SK-N-SH (cell line): ENCODE measurements around the gene BCAR3. TPM values are rescaled to one million over a fixed set of nuclear protein-coding genes. Genes with fewer than 3 reads are reported as not detected.

Experiments used
- CTCF ChIA-PET: fragments of 300-600, 350-600 bp; formaldehyde crosslinking; extraction: SDS; loops from one replicate; lab custom pipeline; 2021; lab: Yijun Ruan, JAX
- POLR2A ChIA-PET: fragments of 350-600 bp; sonication (Branson Sonifier 250); formaldehyde crosslinking; extraction: SDS; loops from one replicate; lab custom pipeline; 2020; ENCODE audit warnings: antibody characterized with exemption, inconsistent platforms; lab: Yijun Ruan, JAX
- DNase-seq: peaks from one replicate; pipeline ENCODE4 v3.0.0; 2012
- H2AFZ ChIP-seq: fragments of 200-600 bp; sonication (generic); 2 replicates; pipeline ENCODE4 v1.8.1; 2016; ENCODE audit warnings: antibody characterized with exemption, mild to moderate bottlenecking, low read depth
- H3F3A ChIP-seq: fragments of 200-600 bp; sonication (generic); replicated peaks from 2 replicates; pipeline ENCODE3; 2016; ENCODE audit warnings: antibody characterized with exemption, mild to moderate bottlenecking; ENCODE audit not compliant: insufficient read depth
- H3K27ac ChIP-seq, 2 experiments: fragments of 200-500 bp in 1 of 2; fragments of 200-600 bp in 1 of 2; sonication (Bioruptor generic) in 1 of 2; sonication (generic), shearing (Covaris generic) in 1 of 2; 2 replicates each; pipeline versions ENCODE4 v1.5.1 to v1.6.1; 2014 to 2016; ENCODE audit warnings: low read depth in 2 of 2, inconsistent platforms in 1 of 2, low read length in 1 of 2, mild to moderate bottlenecking in 1 of 2, mixed read lengths in 1 of 2
- H3K27me3 ChIP-seq: fragments of 200-600 bp; sonication (generic), shearing (Covaris generic); 2 replicates; pipeline ENCODE4 v1.6.1; 2016; ENCODE audit warnings: mixed run types; ENCODE audit not compliant: insufficient read depth
- H3K36me3 ChIP-seq, 2 experiments: fragments of 200-500 bp in 1 of 2; fragments of 200-600 bp in 1 of 2; sonication (Bioruptor generic) in 1 of 2; sonication (generic) in 1 of 2; replicated peaks in 1 of 2; 2 replicates each; pipeline versions ENCODE3 to v1.5.1; 2014 to 2016; ENCODE audit warnings: low read length in 1 of 2, mild to moderate bottlenecking in 1 of 2; ENCODE audit not compliant: insufficient read depth in 2 of 2, control insufficient read depth in 1 of 2
- H3K4me1 ChIP-seq, 2 experiments: fragments of 200-500 bp in 1 of 2; fragments of 200-600 bp in 1 of 2; sonication (Bioruptor generic) in 1 of 2; sonication (generic), shearing (Covaris generic) in 1 of 2; 2 replicates each; pipeline versions ENCODE4 v1.5.1 to v1.6.1; 2014 to 2016; ENCODE audit warnings: low read depth in 1 of 2, low read length in 1 of 2, mixed run types in 1 of 2; ENCODE audit not compliant: insufficient read depth in 2 of 2, control insufficient read depth in 1 of 2
- H3K4me2 ChIP-seq: fragments of 200-600 bp; sonication (generic), shearing (Covaris generic); 2 replicates; pipeline ENCODE4 v1.6.1; 2017; ENCODE audit warnings: mixed run types
- H3K4me3 ChIP-seq, 2 experiments: fragments of 200-500 bp in 1 of 2; fragments of 200-600 bp in 1 of 2; sonication (Bioruptor generic) in 1 of 2; sonication (generic), shearing (Covaris generic) in 1 of 2; 2 replicates each; pipeline versions ENCODE4 v1.5.1 to v1.8.1; 2014 to 2016; ENCODE audit warnings: low read depth in 2 of 2, inconsistent platforms in 1 of 2, low read length in 1 of 2, mild to moderate bottlenecking in 1 of 2, mixed read lengths in 1 of 2, moderate library complexity in 1 of 2
- H3K79me2 ChIP-seq: fragments of 200-600 bp; sonication (generic); 2 replicates; pipeline ENCODE4 v1.8.1; 2017; ENCODE audit warnings: mild to moderate bottlenecking; ENCODE audit not compliant: insufficient read depth
- H3K9ac ChIP-seq: fragments of 200-600 bp; sonication (generic); 2 replicates; pipeline ENCODE4 v1.6.1; 2017; ENCODE audit warnings: mixed run types
- H3K9me2 ChIP-seq: fragments of 200-600 bp; sonication (generic); 2 replicates; pipeline ENCODE4 v1.6.1; 2017; ENCODE audit warnings: mixed run types
- H3K9me3 ChIP-seq: fragments of 200-600 bp; sonication (generic); 2 replicates; pipeline ENCODE4 v1.6.1; 2017; ENCODE audit warnings: mixed run types, mild to moderate bottlenecking, moderate library complexity
- H4K20me1 ChIP-seq: fragments of 200-600 bp; sonication (generic); 2 replicates; pipeline ENCODE4 v1.6.1; 2017; ENCODE audit warnings: mild to moderate bottlenecking, mixed run types; ENCODE audit not compliant: insufficient read depth
- CHD2 ChIP-seq: fragments of 150-350 bp; IDR thresholded peaks from 2 replicates; pipeline ENCODE4 v1.6.1; 2018; ENCODE audit warnings: low read length; ENCODE audit not compliant: partially characterized antibody
- ELF1 ChIP-seq: IDR thresholded peaks from 2 replicates; pipeline ENCODE4 v1.4.0; 2012
- EP300 ChIP-seq, 2 experiments: IDR thresholded peaks; 2 replicates each; pipeline versions ENCODE4 v1.4.0 to v1.6.1; 2012; ENCODE audit warnings: borderline replicate concordance in 1 of 2, low read depth in 1 of 2, low read length in 1 of 2
- EZH2phosphoT487 ChIP-seq: fragments of 200-600 bp; sonication (generic); IDR thresholded peaks from 2 replicates; pipeline ENCODE4 v1.6.1; 2017; ENCODE audit warnings: low read depth, mixed run types, mild to moderate bottlenecking, antibody characterized with exemption, moderate library complexity, borderline replicate concordance
- FOXJ3 ChIP-seq: sonication (generic); formaldehyde crosslinking; IDR thresholded peaks from 2 replicates; pipeline ENCODE4 v1.5.1; 2020; ENCODE audit warnings: mild to moderate bottlenecking, missing genetic modification reagents
- GABPA ChIP-seq: IDR thresholded peaks from 2 replicates; pipeline ENCODE4 v1.4.0; 2012; ENCODE audit warnings: low read depth, mild to moderate bottlenecking
- GATA2 ChIP-seq: sonication (generic); formaldehyde crosslinking; IDR thresholded peaks from 2 replicates; pipeline ENCODE4 v1.5.0; 2020; ENCODE audit warnings: mild to moderate bottlenecking, missing genetic modification reagents
- MEF2A ChIP-seq: IDR thresholded peaks from 2 replicates; pipeline ENCODE4 v1.4.0; 2012; ENCODE audit warnings: low read depth, borderline replicate concordance
- NFIC ChIP-seq: IDR thresholded peaks from 2 replicates; pipeline ENCODE4 v1.4.0; 2012; ENCODE audit warnings: borderline replicate concordance
- POLR2AphosphoS5 ChIP-seq: IDR thresholded peaks from 2 replicates; pipeline ENCODE4 v1.6.1; 2012; ENCODE audit warnings: low read depth, low read length
- RCOR1 ChIP-seq: fragments of 150-350 bp; IDR thresholded peaks from 2 replicates; pipeline ENCODE4 v1.6.1; 2017; ENCODE audit warnings: antibody characterized with exemption, low read length
- RFX5 ChIP-seq: IDR thresholded peaks from 2 replicates; pipeline ENCODE4 v1.6.1; 2012; ENCODE audit warnings: mild to moderate bottlenecking, improper control_type of control experiment, low read length
- RXRA ChIP-seq: IDR thresholded peaks from 2 replicates; pipeline ENCODE4 v1.4.0; 2012; ENCODE audit warnings: low read depth, mild to moderate bottlenecking, borderline replicate concordance
- TCF12 ChIP-seq: IDR thresholded peaks from 2 replicates; pipeline ENCODE4 v1.4.0; 2012
- TEAD4 ChIP-seq: IDR thresholded peaks from 2 replicates; pipeline ENCODE4 v1.4.0; 2012; ENCODE audit warnings: mild to moderate bottlenecking, borderline replicate concordance; ENCODE audit not compliant: insufficient read depth
- WGBS: methylation state at CpG from one replicate; pipeline ENCODE4 v1.1.6; 2017; ENCODE audit warnings: low lambda C conversion rate; 5-methylcytosine and 5-hydroxymethylcytosine counted together
- polyA plus RNA-seq, 3 experiments: library from polyadenylated mRNA; depleted of rRNA; stranded (reverse); fragments of >200 nt; gene quantifications; 2 replicates each; pipeline ENCODE4 v1.2.3, GENCODE V29; 2012
- TF ChIP-seq, protein P1 (sequence below): fragments of 200-600 bp; sonication (generic); IDR thresholded peaks from 2 replicates; pipeline ENCODE4 v1.6.1; 2017; ENCODE audit warnings: antibody characterized with exemption, mild to moderate bottlenecking, moderate library complexity
- TF ChIP-seq, protein P2 (sequence below): IDR thresholded peaks from 2 replicates; pipeline ENCODE4 v1.6.1; 2012; ENCODE audit warnings: mild to moderate bottlenecking, low read depth, low read length, moderate library complexity
- TF ChIP-seq, protein P3 (sequence below): fragments of 150-350 bp; IDR thresholded peaks from 2 replicates; pipeline ENCODE4 v1.6.1; 2017; ENCODE audit warnings: antibody characterized with exemption, low read length, low read depth, borderline replicate concordance
- TF ChIP-seq, protein P4 (sequence below): IDR thresholded peaks from 2 replicates; pipeline ENCODE4; 2012

BCAR3 gene
- polyA plus RNA-seq, 1 of the 3 experiments (the other 2 are of a cell fraction) = 58.4 TPM

DNA sequence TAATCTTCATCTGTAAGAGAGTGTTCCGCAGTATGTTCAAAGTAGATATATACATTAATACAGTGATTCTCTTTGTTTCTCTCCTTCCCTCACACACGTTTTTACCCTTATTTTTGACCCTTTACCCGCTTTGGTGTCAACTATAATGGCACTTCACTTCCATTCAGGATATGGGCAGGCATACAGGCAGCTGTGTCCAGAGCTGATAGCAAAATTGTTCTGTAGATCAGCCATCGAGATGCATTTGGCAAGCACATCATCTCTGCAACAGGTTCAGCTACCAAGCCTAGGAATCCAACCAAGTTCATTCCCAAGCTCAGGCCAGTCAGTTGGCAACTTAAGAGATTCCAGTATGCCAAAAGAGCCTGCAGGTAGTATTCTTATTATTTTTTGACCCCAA, 158.9 kb downstream of the BCAR3 start:
- DNase-seq = no peak
- Histone ChIP-seq H3K27me3 (no peaks in the 10 kb centered on the region), H3K9ac (no peak overlapping the region), H2AFZ (no peak overlapping the region), H4K20me1 (peaks cover 20% of the 10 kb centered on the region), H3K9me2 (no peaks in the 10 kb centered on the region), H3K4me2 (no peak overlapping the region), H3K79me2 (peaks cover 45% of the 10 kb centered on the region), H3K36me3 (peaks cover 34 to 65% of the 10 kb centered on the region in 2 experiments), H3K9me3 (no peaks in the 10 kb centered on the region), H3K4me1 (peaks cover 0 to 3% of the 10 kb centered on the region in 2 experiments; a peak in 1 of 4 replicates), H3K27ac (no peak overlapping the region), H3K4me3 (no peak overlapping the region), H3F3A (peaks cover 7% of the 10 kb centered on the region)
- POLR2A ChIA-PET = no interaction called here
- WGBS = 91% methylated on average over 4 of the region's 4 CpGs
- CTCF ChIA-PET = interaction anchor here (0.6 to 1.2 kb wide), 2 partner anchors 30 to 80 kb away, joined by 3 read pairs; no protein-coding TSS in a partner anchor
- TF ChIP-seq MEF2A (no peak), EZH2phosphoT487 (no peak), RCOR1 (no peak), ELF1 (no peak), TCF12 (no peak), EP300 (IDR thresholded peaks at IDR 0.05; ENCODE audit: borderline replicate concordance in 1 of 2, low read depth in 1 of 2, low read length in 1 of 2) (no peak), TEAD4 (no peak), FOXJ3 (CRISPR knock-in tag) (no peak), GABPA (no peak), RFX5 (no peak), RXRA (no peak), GATA2 (CRISPR knock-in tag) (no peak), POLR2AphosphoS5 (no peak), NFIC (no peak), CHD2 (no peak)
- TF ChIP-seq, protein P1, sequence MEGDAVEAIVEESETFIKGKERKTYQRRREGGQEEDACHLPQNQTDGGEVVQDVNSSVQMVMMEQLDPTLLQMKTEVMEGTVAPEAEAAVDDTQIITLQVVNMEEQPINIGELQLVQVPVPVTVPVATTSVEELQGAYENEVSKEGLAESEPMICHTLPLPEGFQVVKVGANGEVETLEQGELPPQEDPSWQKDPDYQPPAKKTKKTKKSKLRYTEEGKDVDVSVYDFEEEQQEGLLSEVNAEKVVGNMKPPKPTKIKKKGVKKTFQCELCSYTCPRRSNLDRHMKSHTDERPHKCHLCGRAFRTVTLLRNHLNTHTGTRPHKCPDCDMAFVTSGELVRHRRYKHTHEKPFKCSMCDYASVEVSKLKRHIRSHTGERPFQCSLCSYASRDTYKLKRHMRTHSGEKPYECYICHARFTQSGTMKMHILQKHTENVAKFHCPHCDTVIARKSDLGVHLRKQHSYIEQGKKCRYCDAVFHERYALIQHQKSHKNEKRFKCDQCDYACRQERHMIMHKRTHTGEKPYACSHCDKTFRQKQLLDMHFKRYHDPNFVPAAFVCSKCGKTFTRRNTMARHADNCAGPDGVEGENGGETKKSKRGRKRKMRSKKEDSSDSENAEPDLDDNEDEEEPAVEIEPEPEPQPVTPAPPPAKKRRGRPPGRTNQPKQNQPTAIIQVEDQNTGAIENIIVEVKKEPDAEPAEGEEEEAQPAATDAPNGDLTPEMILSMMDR = no peak
- TF ChIP-seq, protein P2, sequence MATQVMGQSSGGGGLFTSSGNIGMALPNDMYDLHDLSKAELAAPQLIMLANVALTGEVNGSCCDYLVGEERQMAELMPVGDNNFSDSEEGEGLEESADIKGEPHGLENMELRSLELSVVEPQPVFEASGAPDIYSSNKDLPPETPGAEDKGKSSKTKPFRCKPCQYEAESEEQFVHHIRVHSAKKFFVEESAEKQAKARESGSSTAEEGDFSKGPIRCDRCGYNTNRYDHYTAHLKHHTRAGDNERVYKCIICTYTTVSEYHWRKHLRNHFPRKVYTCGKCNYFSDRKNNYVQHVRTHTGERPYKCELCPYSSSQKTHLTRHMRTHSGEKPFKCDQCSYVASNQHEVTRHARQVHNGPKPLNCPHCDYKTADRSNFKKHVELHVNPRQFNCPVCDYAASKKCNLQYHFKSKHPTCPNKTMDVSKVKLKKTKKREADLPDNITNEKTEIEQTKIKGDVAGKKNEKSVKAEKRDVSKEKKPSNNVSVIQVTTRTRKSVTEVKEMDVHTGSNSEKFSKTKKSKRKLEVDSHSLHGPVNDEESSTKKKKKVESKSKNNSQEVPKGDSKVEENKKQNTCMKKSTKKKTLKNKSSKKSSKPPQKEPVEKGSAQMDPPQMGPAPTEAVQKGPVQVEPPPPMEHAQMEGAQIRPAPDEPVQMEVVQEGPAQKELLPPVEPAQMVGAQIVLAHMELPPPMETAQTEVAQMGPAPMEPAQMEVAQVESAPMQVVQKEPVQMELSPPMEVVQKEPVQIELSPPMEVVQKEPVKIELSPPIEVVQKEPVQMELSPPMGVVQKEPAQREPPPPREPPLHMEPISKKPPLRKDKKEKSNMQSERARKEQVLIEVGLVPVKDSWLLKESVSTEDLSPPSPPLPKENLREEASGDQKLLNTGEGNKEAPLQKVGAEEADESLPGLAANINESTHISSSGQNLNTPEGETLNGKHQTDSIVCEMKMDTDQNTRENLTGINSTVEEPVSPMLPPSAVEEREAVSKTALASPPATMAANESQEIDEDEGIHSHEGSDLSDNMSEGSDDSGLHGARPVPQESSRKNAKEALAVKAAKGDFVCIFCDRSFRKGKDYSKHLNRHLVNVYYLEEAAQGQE = no peak
- TF ChIP-seq, protein P3, sequence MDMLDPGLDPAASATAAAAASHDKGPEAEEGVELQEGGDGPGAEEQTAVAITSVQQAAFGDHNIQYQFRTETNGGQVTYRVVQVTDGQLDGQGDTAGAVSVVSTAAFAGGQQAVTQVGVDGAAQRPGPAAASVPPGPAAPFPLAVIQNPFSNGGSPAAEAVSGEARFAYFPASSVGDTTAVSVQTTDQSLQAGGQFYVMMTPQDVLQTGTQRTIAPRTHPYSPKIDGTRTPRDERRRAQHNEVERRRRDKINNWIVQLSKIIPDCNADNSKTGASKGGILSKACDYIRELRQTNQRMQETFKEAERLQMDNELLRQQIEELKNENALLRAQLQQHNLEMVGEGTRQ = no peak
- TF ChIP-seq, protein P4, sequence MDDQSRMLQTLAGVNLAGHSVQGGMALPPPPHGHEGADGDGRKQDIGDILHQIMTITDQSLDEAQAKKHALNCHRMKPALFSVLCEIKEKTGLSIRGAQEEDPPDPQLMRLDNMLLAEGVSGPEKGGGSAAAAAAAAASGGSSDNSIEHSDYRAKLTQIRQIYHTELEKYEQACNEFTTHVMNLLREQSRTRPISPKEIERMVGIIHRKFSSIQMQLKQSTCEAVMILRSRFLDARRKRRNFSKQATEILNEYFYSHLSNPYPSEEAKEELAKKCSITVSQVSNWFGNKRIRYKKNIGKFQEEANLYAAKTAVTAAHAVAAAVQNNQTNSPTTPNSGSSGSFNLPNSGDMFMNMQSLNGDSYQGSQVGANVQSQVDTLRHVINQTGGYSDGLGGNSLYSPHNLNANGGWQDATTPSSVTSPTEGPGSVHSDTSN = no peak
- TF ChIP-seq, all 33 proteins: peak for 0
